Prostate gland (tissue), 2 donors: Measurements from ENCODE around the gene CRYBB2.
"Not testable (repeated sequence)": the region's sequence is repeated elsewhere in the genome, so short reads cannot be mapped to it uniquely, and the experiment has no call there.

Experiments used
- CTCF ChIP-seq, 4 experiments: fragments of 200-600 bp in 2 of 4; fragments of 450-650 bp in 2 of 4; sonication (generic) in 2 of 4; IDR thresholded peaks; 1 replicate in 3 of 4; 2 replicates in 1 of 4; pipeline ENCODE4 v1.5.1; 2016 to 2019; ENCODE audit warnings: antibody characterized with exemption in 4 of 4, mild to moderate bottlenecking in 2 of 4, moderate library complexity in 2 of 4
- POLR2A ChIP-seq: fragments of 450-650 bp; IDR thresholded peaks from one replicate; pipeline ENCODE4 v1.6.1; 2016; ENCODE audit warnings: antibody characterized with exemption, mild to moderate bottlenecking

GRCh38 chr22:25238058-25238457 lies 18.6 kb downstream of the CRYBB2 start:
- not testable (repeated sequence) for TF ChIP-seq CTCF (IDR thresholded peaks at IDR 0.05); POLR2A
